HG03457 (cell line): ENCODE measurements around the gene SLC7A4.

Experiments
- ATAC-seq: cut with Tn5 transposase; IDR thresholded peaks from one replicate; pipeline ENCODE4 v1.9.1; 2021; ENCODE audit warnings: moderate number of reproducible peaks; ENCODE audit not compliant: unreplicated experiment

SLC7A4 gene

DNA sequence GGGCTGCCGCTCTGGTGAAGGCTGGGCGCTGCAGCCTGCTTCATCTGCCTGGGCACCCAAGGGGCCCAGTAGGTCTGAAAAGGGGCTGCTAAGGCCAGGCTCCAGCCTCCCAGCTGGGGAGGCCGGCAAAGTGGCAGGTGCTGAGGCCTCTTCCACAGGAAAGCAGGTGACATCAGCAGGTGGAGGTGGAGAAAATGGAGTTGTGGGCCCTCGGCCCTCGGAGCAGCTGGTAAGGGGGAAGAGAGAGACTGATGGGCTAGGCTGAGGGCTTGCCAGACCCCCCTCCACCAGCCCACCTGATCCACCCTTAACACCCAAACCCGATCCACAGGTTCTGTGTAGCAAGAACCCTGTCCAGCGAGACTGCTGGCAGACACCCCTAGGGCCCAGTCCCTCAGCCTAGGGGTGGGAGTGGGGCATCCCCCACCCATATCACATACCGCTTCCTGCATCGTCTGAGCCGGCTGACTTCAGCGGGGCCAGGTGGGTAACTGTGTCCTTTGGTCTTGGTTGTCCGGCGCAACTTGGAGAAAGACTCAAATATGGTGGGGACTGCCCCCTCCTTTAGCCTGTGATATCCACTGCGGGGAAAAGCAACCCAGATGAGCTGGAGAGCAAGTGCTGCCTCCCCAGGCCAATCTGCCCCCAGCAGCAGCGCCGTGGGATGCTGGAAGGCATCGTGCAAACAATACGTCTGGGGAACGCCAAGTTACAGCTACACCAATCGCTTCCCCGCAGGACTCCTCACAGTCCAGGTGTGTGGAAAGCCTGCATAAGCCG lies 32.0 kb downstream of the SLC7A4 start:
- no peak for ATAC-seq

- no peak for ATAC-seq
Observed at GRCh38 chr22:20999350-21000206, 32.8 kb downstream of the SLC7A4 start.

GRCh38 chr22:20998411-20999336 lies 33.7 kb downstream of the SLC7A4 start:
- no peak for ATAC-seq

DNA sequence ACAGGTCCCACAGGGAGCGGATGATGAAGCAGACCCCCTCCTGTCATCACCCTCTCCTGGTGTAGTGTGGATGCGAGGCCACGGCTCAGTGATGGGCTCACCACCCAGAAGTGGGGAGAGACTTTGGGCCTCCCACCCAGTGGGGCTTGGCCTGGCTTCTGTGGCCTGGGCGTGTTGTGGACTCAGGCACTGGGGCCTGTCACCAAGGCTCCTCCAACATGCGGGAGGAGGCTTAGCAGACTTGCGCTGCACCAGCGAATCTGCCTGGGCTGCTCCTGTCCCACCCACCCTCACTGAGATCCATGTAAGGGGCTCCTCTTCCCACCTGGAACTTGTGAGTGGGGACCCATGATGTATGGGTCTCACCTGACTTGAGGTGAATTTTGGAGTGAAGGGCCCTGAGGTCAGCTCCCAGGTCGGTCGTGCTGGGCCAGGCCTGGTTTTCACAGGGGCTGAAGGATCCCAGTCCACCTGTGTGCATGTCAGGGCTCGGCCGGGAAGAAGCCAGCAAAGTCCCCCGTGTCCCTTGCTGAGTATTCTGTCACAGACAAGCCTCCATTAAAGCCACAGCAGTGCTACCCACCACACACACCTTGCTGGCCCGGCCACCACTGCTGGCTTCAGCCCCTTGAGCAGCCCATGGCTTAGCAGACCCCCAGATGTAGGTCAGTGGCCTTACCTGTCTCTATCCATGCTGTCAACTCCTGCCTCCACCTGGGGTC lies 34.7 kb downstream of the SLC7A4 start:
- ATAC-seq = no peak

DNA sequence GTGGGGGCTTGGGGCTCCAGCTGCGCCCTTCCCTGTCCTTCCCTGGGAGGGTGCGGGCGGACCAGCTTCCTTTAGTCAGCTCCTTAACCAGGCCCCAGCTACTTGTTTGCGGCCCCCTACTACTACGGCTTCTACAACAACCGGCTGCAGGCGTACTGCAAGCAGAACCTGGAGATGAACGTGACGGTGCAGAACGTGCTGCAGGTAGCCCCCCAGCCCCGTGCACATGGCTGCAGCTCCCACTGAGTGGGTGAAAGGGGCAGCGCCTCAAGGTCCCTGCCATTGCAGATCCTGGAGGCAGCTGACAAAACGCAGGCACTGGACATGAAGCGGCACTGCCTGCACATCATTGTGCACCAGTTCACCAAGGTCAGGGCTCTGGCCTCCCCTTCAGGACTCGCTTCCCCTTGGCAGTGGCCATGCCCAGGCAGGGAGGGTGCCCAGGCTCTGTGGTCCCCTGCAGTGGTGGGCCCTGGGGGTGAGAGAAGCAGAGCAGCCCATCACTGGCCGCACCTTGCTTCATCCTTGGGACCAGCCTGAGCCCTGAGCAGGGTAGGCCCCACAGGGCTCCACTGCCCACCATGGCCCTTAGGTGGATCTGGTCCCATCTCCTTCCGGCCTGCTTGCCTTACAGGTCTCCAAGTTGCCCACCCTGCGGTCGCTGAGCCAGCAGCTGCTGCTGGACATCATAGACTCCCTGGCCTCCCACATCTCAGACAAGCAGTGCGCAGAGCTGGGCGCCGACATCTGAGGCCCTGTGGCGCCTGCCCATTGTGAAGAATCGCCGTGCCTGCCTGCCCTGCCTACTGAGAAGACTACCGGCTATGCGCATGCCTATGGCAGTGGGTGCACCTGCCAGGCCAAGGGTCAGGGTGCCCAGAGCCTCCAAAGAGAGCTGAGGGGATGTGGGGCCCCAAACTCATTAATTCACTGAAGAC lies 35.5 kb downstream of the SLC7A4 start:
- no peak for ATAC-seq

GRCh38 chr22:20996031-20996410 lies 36.3 kb downstream of the SLC7A4 start:
- no peak for ATAC-seq

- ATAC-seq = no peak
Observed at GRCh38 chr22:20995329-20996030, 36.9 kb downstream of the SLC7A4 start.

DNA sequence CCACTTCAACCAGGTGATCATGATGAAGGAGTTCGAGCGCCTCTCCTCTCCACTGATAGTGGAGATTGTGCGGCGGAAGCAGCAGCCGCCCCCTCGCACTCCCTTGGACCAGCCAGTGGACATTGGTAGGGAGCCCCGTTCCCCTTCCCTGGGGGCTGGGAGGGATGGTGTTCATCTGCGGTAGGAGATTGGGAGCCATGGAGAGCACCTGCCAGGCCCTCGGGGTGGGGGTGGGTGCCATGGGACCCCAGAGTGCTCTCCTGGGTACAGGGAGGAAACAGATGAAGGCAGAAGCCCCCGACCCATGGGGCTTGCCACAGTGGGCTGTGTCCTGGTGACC lies 37.5 kb downstream of the SLC7A4 start:
- no peak for ATAC-seq

- ATAC-seq = no peak
Observed at GRCh38 chr22:20994128-20994901, 38.0 kb downstream of the SLC7A4 start.

DNA sequence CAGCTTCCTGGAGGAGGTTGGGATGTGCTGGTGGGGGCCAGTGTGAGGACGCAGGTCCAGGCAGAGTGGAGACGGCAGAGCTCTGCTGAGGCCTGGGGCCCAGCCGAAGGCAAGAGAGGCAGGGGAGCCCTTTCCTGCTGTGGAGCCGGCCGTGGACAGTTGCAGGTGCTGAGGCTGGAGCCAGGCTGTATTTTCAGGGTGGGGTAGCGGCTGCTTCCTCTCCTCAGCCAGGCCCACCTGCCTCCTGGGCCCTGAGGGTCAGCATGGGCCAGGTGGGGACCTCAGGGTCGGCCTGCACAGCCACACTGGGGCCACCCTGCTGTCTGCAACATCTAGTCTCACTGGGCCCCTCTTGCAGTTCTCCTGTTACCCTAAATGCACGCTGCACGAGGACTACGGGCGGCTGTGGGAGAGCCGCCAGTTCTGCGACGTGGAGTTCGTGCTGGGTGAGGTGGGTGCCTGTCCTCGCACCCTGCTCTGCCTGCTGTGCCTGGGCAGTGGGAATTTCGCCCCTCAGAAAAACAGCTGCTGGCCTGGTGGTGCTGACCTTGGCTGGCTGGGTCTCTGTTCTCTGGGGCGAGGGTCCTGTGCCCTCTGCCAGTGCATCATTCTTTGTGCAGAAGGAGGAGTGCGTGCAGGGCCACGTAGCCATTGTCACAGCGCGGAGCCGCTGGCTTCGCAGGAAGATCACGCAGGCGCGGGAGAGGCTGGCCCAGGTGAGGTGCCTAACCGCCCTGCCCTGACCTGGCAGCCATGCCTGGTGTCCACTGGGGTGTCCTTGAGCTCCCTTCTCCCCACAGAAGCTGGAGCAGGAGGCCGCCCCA lies 38.8 kb downstream of the SLC7A4 start:
- ATAC-seq = no peak

DNA sequence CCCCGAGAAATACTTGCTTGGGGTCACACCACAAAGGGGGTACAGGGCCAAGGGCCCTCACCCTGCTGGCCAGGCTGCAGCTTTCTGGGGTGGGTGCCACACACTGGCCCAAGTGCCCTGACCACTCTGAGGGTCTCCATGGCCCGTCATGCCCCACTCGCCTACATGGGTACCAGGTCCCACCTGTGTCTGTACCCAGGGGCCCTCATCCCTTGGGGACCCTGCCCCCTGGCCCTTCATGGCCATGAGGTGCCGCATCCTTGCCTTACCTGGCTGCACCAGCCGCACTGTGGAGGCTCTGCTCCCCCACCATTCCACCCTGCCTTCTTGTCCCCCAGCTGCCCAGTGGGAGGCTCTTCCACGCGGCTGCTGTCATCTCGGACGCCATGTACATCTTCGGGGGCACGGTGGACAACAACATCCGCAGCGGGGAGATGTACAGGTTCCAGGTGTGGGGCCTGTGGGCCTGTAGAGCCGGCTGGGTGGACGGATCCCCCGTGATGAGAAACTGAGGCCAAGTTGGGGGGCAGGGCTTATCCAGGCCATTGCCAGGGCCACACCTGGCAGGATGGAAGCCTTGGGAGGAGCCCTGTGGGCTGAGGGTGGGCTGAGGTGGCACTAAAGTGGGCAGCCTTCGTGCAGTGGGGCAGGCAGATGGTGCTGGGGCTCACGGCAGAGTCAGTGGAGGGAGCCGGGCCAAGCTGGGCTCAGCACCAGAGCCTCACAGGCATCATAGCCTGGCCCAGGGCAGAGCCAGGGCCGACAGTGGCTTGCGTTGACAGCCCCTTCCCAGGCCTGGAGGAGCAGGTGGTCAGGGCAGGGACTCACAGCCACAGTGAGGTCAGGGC lies 39.7 kb downstream of the SLC7A4 start:
- ATAC-seq = no peak

- no peak for ATAC-seq
Observed at GRCh38 chr22:20992056-20992442, 40.3 kb downstream of the SLC7A4 start.

- no peak for ATAC-seq
Observed at GRCh38 chr22:20991252-20992055, 40.9 kb downstream of the SLC7A4 start.

- ATAC-seq = no peak
Observed at GRCh38 chr22:20990184-20991180, 41.9 kb downstream of the SLC7A4 start.
